Measurements from ENCODE around the gene EDRF1.

DNA sequence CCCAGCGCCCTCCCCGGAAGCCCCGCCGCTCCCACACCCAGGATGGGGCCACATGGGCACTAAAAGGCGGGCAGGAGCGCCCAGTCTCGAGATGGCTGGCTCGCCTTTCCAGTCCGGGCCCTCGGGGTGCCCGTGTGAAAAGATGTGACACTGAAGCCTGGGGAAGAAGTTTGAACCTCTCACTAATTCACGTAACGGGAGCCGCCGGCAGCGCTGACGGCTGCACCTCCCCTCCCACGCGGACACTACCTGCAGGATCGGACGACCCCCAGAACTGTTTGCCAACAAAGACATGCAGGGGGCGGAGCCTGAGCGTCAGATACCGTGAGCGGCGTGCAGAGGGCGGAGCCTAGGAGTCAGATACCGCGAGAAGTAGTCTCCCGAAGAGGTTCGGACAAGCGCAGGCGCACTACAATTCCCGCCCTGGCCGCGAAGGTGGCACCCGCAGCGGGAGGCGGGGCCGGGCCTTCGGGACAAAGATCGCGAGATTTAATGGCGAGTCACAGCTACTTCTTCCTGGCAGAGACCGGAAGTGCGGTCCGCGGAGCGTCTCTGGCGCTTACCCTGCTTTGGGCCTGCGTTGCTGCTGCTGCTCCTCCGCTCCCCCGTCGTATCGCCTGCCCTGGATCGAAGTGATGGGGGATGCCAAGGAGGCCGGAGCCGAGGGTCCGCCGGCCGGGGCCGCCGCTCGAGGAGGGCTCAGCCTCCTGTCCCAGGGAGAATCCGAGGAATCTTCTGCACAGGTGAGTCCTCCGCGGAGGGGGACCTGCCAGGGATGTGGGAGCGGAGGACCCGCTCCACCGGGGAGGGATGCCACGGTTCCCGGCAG is at the start of gene EDRF1:
- TF ChIP-seq, protein P1, sequence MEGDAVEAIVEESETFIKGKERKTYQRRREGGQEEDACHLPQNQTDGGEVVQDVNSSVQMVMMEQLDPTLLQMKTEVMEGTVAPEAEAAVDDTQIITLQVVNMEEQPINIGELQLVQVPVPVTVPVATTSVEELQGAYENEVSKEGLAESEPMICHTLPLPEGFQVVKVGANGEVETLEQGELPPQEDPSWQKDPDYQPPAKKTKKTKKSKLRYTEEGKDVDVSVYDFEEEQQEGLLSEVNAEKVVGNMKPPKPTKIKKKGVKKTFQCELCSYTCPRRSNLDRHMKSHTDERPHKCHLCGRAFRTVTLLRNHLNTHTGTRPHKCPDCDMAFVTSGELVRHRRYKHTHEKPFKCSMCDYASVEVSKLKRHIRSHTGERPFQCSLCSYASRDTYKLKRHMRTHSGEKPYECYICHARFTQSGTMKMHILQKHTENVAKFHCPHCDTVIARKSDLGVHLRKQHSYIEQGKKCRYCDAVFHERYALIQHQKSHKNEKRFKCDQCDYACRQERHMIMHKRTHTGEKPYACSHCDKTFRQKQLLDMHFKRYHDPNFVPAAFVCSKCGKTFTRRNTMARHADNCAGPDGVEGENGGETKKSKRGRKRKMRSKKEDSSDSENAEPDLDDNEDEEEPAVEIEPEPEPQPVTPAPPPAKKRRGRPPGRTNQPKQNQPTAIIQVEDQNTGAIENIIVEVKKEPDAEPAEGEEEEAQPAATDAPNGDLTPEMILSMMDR (optimal IDR thresholded peaks at IDR 0.05 in 1 of 3, IDR thresholded peaks at IDR 0.05 in 1 of 3, conservative IDR thresholded peaks at IDR 0.05 in 1 of 3; ENCODE audit: extremely low read depth in 1 of 3, insufficient read depth in 2 of 3, low read length in 3 of 3), result no peak
- TF ChIP-seq EZH2 (IDR thresholded peaks at IDR 0.05; ENCODE audit: low read length), result no peak

Measured in keratinocyte (primary cell).